IMR-90 (cell line): ENCODE data around the gene JAKMIP1. TPM values are rescaled to one million over a fixed set of nuclear protein-coding genes. Genes with fewer than 3 reads are reported as not detected.

Experiments used
- ATAC-seq: fragments of 200-7000 bp; cut with Tn5 transposase; 2 replicates; pipeline ENCODE4 v1.9.1; 2020; ENCODE audit warnings: low read depth, mild to moderate bottlenecking, moderate library complexity
- BruUV-seq: library from RNA; stranded (reverse); fragments of 400-500 nt; replicated peaks from 2 replicates; lab custom pipeline; 2021; lab: Mats Ljungman, UMichigan
- CTCF ChIA-PET: fragments of 300-600 bp; formaldehyde crosslinking; extraction: SDS; loops from one replicate; lab custom pipeline; 2021; ENCODE audit warnings: antibody characterized with exemption; lab: Yijun Ruan, JAX
- POLR2A ChIA-PET: fragments of 300-600 bp; sonication (Branson Sonifier 250); formaldehyde crosslinking; loops from one replicate; lab custom pipeline; 2022; ENCODE audit warnings: antibody characterized with exemption; ENCODE audit not compliant: unreplicated experiment; lab: Charles Lee
- DNase-seq: peaks from one replicate; pipeline ENCODE4 v3.0.0; 2013
- H2AFZ ChIP-seq: replicated peaks from 2 replicates; pipeline ENCODE3; 2013; ENCODE audit warnings: low read length, mild to moderate bottlenecking; ENCODE audit not compliant: poor library complexity
- H2AK5ac ChIP-seq: 2 replicates; pipeline ENCODE4 v1.6.1; 2013; ENCODE audit warnings: low read depth, low read length, inconsistent platforms
- H2AK9ac ChIP-seq: replicated peaks from 2 replicates; pipeline ENCODE3; 2013; ENCODE audit warnings: mild to moderate bottlenecking, low read depth, low read length, moderate library complexity; ENCODE audit not compliant: poor library complexity
- H2BK120ac ChIP-seq: 2 replicates; pipeline ENCODE4 v1.6.1; 2013; ENCODE audit warnings: low read depth, low read length, inconsistent platforms
- H2BK15ac ChIP-seq: 3 replicates; pipeline ENCODE4 v1.6.1; 2013; ENCODE audit warnings: low read depth, low read length, inconsistent platforms
- H2BK20ac ChIP-seq: 2 replicates; pipeline ENCODE4 v1.6.1; 2013; ENCODE audit warnings: low read depth, mild to moderate bottlenecking, inconsistent platforms, low read length, moderate library complexity
- H2BK5ac ChIP-seq: 2 replicates; pipeline ENCODE4 v1.6.1; 2013; ENCODE audit warnings: mild to moderate bottlenecking, low read depth, low read length, inconsistent platforms; ENCODE audit not compliant: poor library complexity, severe bottlenecking
- H3K14ac ChIP-seq: replicated peaks from 2 replicates; pipeline ENCODE4 v1.6.1; 2013; ENCODE audit warnings: low read depth, low read length, inconsistent platforms
- H3K18ac ChIP-seq: 2 replicates; pipeline ENCODE4 v1.6.1; 2013; ENCODE audit warnings: low read depth, low read length, control low read depth
- H3K23ac ChIP-seq: 2 replicates; pipeline ENCODE4 v1.6.1; 2013; ENCODE audit warnings: low read depth, low read length, inconsistent platforms
- H3K27ac ChIP-seq: 2 replicates; pipeline ENCODE4 v1.5.1; 2013; ENCODE audit warnings: mild to moderate bottlenecking, control low read depth, low read length; ENCODE audit not compliant: insufficient read depth
- H3K27me3 ChIP-seq: 2 replicates; pipeline ENCODE4 v1.6.1; 2013; ENCODE audit warnings: low read length; ENCODE audit not compliant: control insufficient read depth, insufficient read depth
- H3K36me3 ChIP-seq: 2 replicates; pipeline ENCODE4 v1.6.1; 2013; ENCODE audit warnings: low read length, mixed read lengths; ENCODE audit not compliant: control insufficient read depth, insufficient read depth
- H3K4ac ChIP-seq: 2 replicates; pipeline ENCODE4 v1.6.1; 2013; ENCODE audit warnings: low read depth, low read length, inconsistent platforms
- H3K4me1 ChIP-seq: 2 replicates; pipeline ENCODE4 v1.6.1; 2013; ENCODE audit warnings: low read length, mixed read lengths; ENCODE audit not compliant: control insufficient read depth, insufficient read depth
- H3K4me2 ChIP-seq: 2 replicates; pipeline ENCODE4 v1.6.1; 2013; ENCODE audit warnings: low read depth, mild to moderate bottlenecking, control low read depth, low read length, moderate library complexity
- H3K4me3 ChIP-seq: 2 replicates; pipeline ENCODE4 v1.5.1; 2013; ENCODE audit warnings: low read depth, mild to moderate bottlenecking, control low read depth, low read length, moderate library complexity; ENCODE audit not compliant: insufficient read depth
- H3K56ac ChIP-seq: 2 replicates; pipeline ENCODE4 v1.6.1; 2013; ENCODE audit warnings: low read length, inconsistent platforms; ENCODE audit not compliant: insufficient read depth; ENCODE audit errors: extremely low read depth
- H3K79me1 ChIP-seq, 2 experiments: 2 replicates each; pipeline ENCODE4 v1.6.1; 2013; ENCODE audit warnings: low read length in 2 of 2, inconsistent platforms in 1 of 2, low read depth in 1 of 2
- H3K9ac ChIP-seq: 2 replicates; pipeline ENCODE4 v1.6.1; 2013; ENCODE audit warnings: low read depth, low read length, control low read depth
- H3K9me1 ChIP-seq: 2 replicates; pipeline ENCODE4 v1.6.1; 2013; ENCODE audit warnings: low read length, inconsistent platforms; ENCODE audit not compliant: insufficient read depth
- H3K9me3 ChIP-seq: 2 replicates; pipeline ENCODE4 v1.6.1; 2013; ENCODE audit warnings: low read length; ENCODE audit not compliant: control insufficient read depth, insufficient read depth
- H4K20me1 ChIP-seq: 2 replicates; pipeline ENCODE4 v1.6.1; 2013; ENCODE audit warnings: low read length, inconsistent platforms; ENCODE audit not compliant: insufficient read depth
- H4K5ac ChIP-seq: 2 replicates; pipeline ENCODE4 v1.6.1; 2013; ENCODE audit warnings: mild to moderate bottlenecking, low read depth, low read length, control low read depth
- H4K8ac ChIP-seq, 2 experiments: 2 replicates each; pipeline ENCODE4 v1.6.1; 2013; ENCODE audit warnings: low read depth in 2 of 2, low read length in 2 of 2, control low read depth in 1 of 2, inconsistent platforms in 1 of 2
- H4K91ac ChIP-seq: 2 replicates; pipeline ENCODE4 v1.6.1; 2013; ENCODE audit warnings: low read depth, low read length, inconsistent platforms; ENCODE audit not compliant: insufficient read depth
- MAZ ChIP-seq: IDR thresholded peaks from 2 replicates; pipeline ENCODE4 v1.6.1; 2012; ENCODE audit warnings: low read depth, mild to moderate bottlenecking, low read length, improper control_type of control experiment, moderate library complexity, borderline replicate concordance
- NFE2L2 ChIP-seq: fragments of 150-350 bp; IDR thresholded peaks from 2 replicates; pipeline ENCODE4 v1.6.1; 2016; ENCODE audit warnings: low read depth, mild to moderate bottlenecking, low read length
- POLR2A ChIP-seq: IDR thresholded peaks from 2 replicates; pipeline ENCODE4 v1.6.1; 2012; ENCODE audit warnings: mild to moderate bottlenecking, low read depth, low read length
- RAD21 ChIP-seq: IDR thresholded peaks from 2 replicates; pipeline ENCODE4 v1.6.1; 2012; ENCODE audit warnings: low read length, improper control_type of control experiment
- RCOR1 ChIP-seq: IDR thresholded peaks from 2 replicates; pipeline ENCODE4 v1.6.1; 2012; ENCODE audit warnings: mild to moderate bottlenecking, low read length, improper control_type of control experiment; ENCODE audit not compliant: insufficient replicate concordance
- RFX5 ChIP-seq: IDR thresholded peaks from 2 replicates; pipeline ENCODE4 v1.8.0; 2012; ENCODE audit warnings: low read depth, mild to moderate bottlenecking, low read length, moderate library complexity
- WGBS, 2 experiments: methylation state at CpG; one replicate each; pipeline versions ENCODE4 v1.1.5 to v1.1.7; 2013; ENCODE audit warnings: missing lambda C conversion rate in 2 of 2; ENCODE audit not compliant: insufficient read length in 1 of 2; ENCODE audit errors: extremely low coverage in 2 of 2; 5-methylcytosine and 5-hydroxymethylcytosine counted together
- dilution Hi-C: fragments of 300-500 bp; cut with HindIII; formaldehyde crosslinking; loops from one replicate; pipeline ENCODE4 v1.14.3; 2018; ENCODE audit warnings: low sequenced_read_pairs; ENCODE audit not compliant: unreplicated experiment
- in situ Hi-C: fragments of 300-500 bp; cut with MboI; formaldehyde crosslinking; loops from 3 replicates; pipeline ENCODE4 v1.14.3; 2019; ENCODE audit warnings: low sequenced_read_pairs, inconsistent platforms, mixed read lengths
- intact Hi-C: fragments of 100-400 bp; cut with micrococcal nuclease; formaldehyde crosslinking; loops from 2 replicates; pipeline ENCODE4 v1.10.0; 2022
- polyA plus RNA-seq, 3 experiments: library from polyadenylated mRNA; depleted of rRNA; stranded (reverse); fragments of >200 nt; gene quantifications; 2 replicates each; pipeline ENCODE4 v1.2.3, GENCODE V29; 2012; ENCODE audit warnings: low replicate concordance in 1 of 3
- total RNA-seq: library from RNA; depleted of rRNA; stranded (reverse); fragments of >200 nt; gene quantifications from 2 replicates; pipeline ENCODE4 v1.2.3, GENCODE V29; 2012
- TF ChIP-seq, protein P1 (sequence below): conservative IDR thresholded peaks from 2 replicates; pipeline ENCODE4 v1.5.1; 2012; ENCODE audit warnings: mild to moderate bottlenecking, low read depth, low read length, improper control_type of control experiment
- TF ChIP-seq, protein P2 (sequence below): fragments of 150-350 bp; IDR thresholded peaks from 2 replicates; pipeline ENCODE4 v1.6.1; 2016; ENCODE audit warnings: low read depth, mild to moderate bottlenecking, low read length, moderate library complexity, borderline replicate concordance

JAKMIP1 gene
- total and polyA plus RNA-seq, 2 of the 4 experiments (the other 2 are of a cell fraction) = not detected

DNA sequence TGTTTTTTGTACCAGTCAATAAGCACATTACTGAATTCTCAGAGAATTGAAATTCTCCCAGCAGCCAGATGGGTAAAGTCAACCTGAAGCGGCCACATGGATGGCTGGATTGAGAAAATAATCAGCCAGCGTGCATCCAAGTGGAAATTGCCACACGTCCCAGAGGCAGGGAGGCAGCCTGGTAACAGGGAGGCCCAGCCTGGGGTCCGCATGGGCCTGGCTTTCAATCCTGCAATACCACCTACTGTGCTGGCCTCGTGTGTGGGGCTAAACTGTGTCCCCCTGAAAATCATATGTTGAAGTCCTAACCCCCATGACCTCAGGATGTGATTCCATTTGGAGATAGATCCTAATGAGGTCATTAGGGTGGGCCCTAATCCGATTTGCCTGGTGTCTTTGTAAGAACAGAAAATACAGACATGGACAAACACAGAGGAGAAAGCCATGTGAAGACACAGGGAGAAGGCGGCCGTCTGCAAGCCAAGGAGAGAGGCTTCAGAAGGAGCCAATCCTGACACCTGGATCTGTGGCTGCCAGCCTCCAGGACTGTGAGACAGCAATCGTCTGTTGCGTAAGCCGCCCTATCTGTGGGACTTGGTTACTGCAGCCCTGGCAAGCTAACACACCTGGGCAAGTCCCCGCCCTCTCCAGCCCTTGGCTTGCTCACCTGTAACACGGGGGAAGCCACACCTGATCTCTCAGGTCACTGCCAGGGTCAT lies 90.3 kb downstream of the JAKMIP1 start:
- no peak overlapping the region for H2BK120ac ChIP-seq
- no peak overlapping the region for H2BK15ac ChIP-seq
- H2AFZ ChIP-seq = no peak overlapping the region
- DNase-seq = no peak
- no peak overlapping the region for H3K56ac ChIP-seq
- H2AK5ac ChIP-seq = no peak overlapping the region
- no peak overlapping the region for H2AK9ac ChIP-seq
- no peaks in the 10 kb centered on the region for H3K27me3 ChIP-seq
- H3K9me1 ChIP-seq = no peaks in the 10 kb centered on the region
- in situ Hi-C loops (no loop called here), dilution Hi-C loops (no loop called here), intact Hi-C loops (no loop called here)
- no peak overlapping the region for H3K4ac ChIP-seq
- no peak overlapping the region for H2BK20ac ChIP-seq
- H4K8ac ChIP-seq = no peak overlapping the region
- no peak overlapping the region for H3K18ac ChIP-seq
- H3K4me2 ChIP-seq = no peak overlapping the region
- H3K27ac ChIP-seq = no peak overlapping the region
- ChIA-PET CTCF (no interaction called here), POLR2A (no interaction called here)
- H3K9ac ChIP-seq = no peak overlapping the region
- no peak overlapping the region for H4K5ac ChIP-seq
- ATAC-seq = no peak
- H3K4me3 ChIP-seq = no peak overlapping the region
- no peak overlapping the region for H3K14ac ChIP-seq
- no peak overlapping the region for H2BK5ac ChIP-seq
- H3K79me1 ChIP-seq = no peaks in the 10 kb centered on the region
- no peak overlapping the region for H3K23ac ChIP-seq
- H3K4me1 ChIP-seq = no peaks in the 10 kb centered on the region
- WGBS, 2 experiments = 44% methylated on average over 9 of the region's 13 CpGs; no CpG with 5 or more reads in 1 of the 2 experiments
- no peaks in the 10 kb centered on the region for H3K36me3 ChIP-seq
- no peaks in the 10 kb centered on the region for H4K20me1 ChIP-seq
- TF ChIP-seq RCOR1 (no peak), RFX5 (no peak), MAZ (no peak), RAD21 (no peak), POLR2A (no peak), NFE2L2 (no peak)
- TF ChIP-seq, protein P1, sequence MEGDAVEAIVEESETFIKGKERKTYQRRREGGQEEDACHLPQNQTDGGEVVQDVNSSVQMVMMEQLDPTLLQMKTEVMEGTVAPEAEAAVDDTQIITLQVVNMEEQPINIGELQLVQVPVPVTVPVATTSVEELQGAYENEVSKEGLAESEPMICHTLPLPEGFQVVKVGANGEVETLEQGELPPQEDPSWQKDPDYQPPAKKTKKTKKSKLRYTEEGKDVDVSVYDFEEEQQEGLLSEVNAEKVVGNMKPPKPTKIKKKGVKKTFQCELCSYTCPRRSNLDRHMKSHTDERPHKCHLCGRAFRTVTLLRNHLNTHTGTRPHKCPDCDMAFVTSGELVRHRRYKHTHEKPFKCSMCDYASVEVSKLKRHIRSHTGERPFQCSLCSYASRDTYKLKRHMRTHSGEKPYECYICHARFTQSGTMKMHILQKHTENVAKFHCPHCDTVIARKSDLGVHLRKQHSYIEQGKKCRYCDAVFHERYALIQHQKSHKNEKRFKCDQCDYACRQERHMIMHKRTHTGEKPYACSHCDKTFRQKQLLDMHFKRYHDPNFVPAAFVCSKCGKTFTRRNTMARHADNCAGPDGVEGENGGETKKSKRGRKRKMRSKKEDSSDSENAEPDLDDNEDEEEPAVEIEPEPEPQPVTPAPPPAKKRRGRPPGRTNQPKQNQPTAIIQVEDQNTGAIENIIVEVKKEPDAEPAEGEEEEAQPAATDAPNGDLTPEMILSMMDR = no peak
- TF ChIP-seq, protein P2, sequence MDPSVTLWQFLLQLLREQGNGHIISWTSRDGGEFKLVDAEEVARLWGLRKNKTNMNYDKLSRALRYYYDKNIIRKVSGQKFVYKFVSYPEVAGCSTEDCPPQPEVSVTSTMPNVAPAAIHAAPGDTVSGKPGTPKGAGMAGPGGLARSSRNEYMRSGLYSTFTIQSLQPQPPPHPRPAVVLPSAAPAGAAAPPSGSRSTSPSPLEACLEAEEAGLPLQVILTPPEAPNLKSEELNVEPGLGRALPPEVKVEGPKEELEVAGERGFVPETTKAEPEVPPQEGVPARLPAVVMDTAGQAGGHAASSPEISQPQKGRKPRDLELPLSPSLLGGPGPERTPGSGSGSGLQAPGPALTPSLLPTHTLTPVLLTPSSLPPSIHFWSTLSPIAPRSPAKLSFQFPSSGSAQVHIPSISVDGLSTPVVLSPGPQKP = no peak
- H4K91ac ChIP-seq = no peak overlapping the region
- no TSS peak for BruUV-seq
- no peaks in the 10 kb centered on the region for H3K9me3 ChIP-seq
